Measurements from ENCODE around the gene SMG6.

The SMG6 gene

GRCh38 chr17:2303204-2304188, at the start of gene SMG6, which contains the start of gene SRR:
SMG6 (minus strand) TSS chr17:2303785; CDS start chr17:2303720, 65 bp downstream.
SRR (plus strand) TSS chr17:2303950; CDS start chr17:2315561, 11,611 bp downstream.
- Histone ChIP-seq H3K36me3 (ENCODE audit: insufficient read depth, low read length) (peaks cover 3% of the 10 kb centered on the region; the same call in 1 of the 2 replicates), H3K9me3 (ENCODE audit: control insufficient read depth, insufficient read depth, low read length) (no peaks in the 10 kb centered on the region), H3K9ac (ENCODE audit: low read depth, low read length) (peak within 1 kb of the TSS; percentile 62), H3K4me1 (ENCODE audit: insufficient read depth, low read length) (no peaks in the 10 kb centered on the region)

- Histone ChIP-seq H3K9me3 (ENCODE audit: control insufficient read depth, insufficient read depth, low read length) (no peaks in the 10 kb centered on the region), H3K36me3 (ENCODE audit: insufficient read depth, low read length) (no peaks in the 10 kb centered on the region), H3K9ac (ENCODE audit: low read depth, low read length) (no peak overlapping the region)
Observed at GRCh38 chr17:2351269-2351668, 47.7 kb upstream of the SMG6 start.

GRCh38 chr17:2347805-2348685, 44.5 kb upstream of the SMG6 start:
- peaks cover 11% of the 10 kb centered on the region; the same call in 1 of the 2 replicates for H3K4me1 ChIP-seq (ENCODE audit: insufficient read depth, low read length)
- H3K9ac ChIP-seq (ENCODE audit: low read depth, low read length): peak overlapping the region; percentile 23
- H3K9me3 ChIP-seq (ENCODE audit: control insufficient read depth, insufficient read depth, low read length): no peaks in the 10 kb centered on the region
- H3K36me3 ChIP-seq (ENCODE audit: insufficient read depth, low read length): no peaks in the 10 kb centered on the region

More at GRCh38 chr17:2351269-2351668, 47.7 kb upstream of the SMG6 start:
- H3K4me1 ChIP-seq (ENCODE audit: insufficient read depth, low read length): peaks cover 11% of the 10 kb centered on the region; the same call in 1 of the 2 replicates

GRCh38 chr17:2346475-2346874, 42.9 kb upstream of the SMG6 start:
- Histone ChIP-seq H3K9ac (ENCODE audit: low read depth, low read length) (no peak overlapping the region), H3K9me3 (ENCODE audit: control insufficient read depth, insufficient read depth, low read length) (no peaks in the 10 kb centered on the region), H3K36me3 (ENCODE audit: insufficient read depth, low read length) (no peaks in the 10 kb centered on the region), H3K4me1 (ENCODE audit: insufficient read depth, low read length) (peaks cover 11% of the 10 kb centered on the region; the same call in 1 of the 2 replicates)

GRCh38 chr17:2344528-2344927, 40.9 kb upstream of the SMG6 start:
- H3K9me3 ChIP-seq (ENCODE audit: control insufficient read depth, insufficient read depth, low read length): no peaks in the 10 kb centered on the region
- no peak overlapping the region for H3K9ac ChIP-seq (ENCODE audit: low read depth, low read length)
- H3K4me1 ChIP-seq (ENCODE audit: insufficient read depth, low read length): peaks cover 11% of the 10 kb centered on the region; the same call in 1 of the 2 replicates
- H3K36me3 ChIP-seq (ENCODE audit: insufficient read depth, low read length): no peaks in the 10 kb centered on the region

GRCh38 chr17:2343421-2343820, 39.8 kb upstream of the SMG6 start:
- Histone ChIP-seq H3K36me3 (ENCODE audit: insufficient read depth, low read length) (no peaks in the 10 kb centered on the region), H3K4me1 (ENCODE audit: insufficient read depth, low read length) (peaks cover 8% of the 10 kb centered on the region; the same call in 1 of the 2 replicates), H3K9ac (ENCODE audit: low read depth, low read length) (no peak overlapping the region), H3K9me3 (ENCODE audit: control insufficient read depth, insufficient read depth, low read length) (no peaks in the 10 kb centered on the region)

GRCh38 chr17:2338315-2338657, 34.7 kb upstream of the SMG6 start:
- peaks cover 20% of the 10 kb centered on the region for H3K36me3 ChIP-seq (ENCODE audit: insufficient read depth, low read length)
- no peaks in the 10 kb centered on the region for H3K9me3 ChIP-seq (ENCODE audit: control insufficient read depth, insufficient read depth, low read length)
- H3K4me1 ChIP-seq (ENCODE audit: insufficient read depth, low read length): peaks cover 6% of the 10 kb centered on the region
- H3K9ac ChIP-seq (ENCODE audit: low read depth, low read length): peak overlapping the region; percentile 78; the same call in 1 of the 2 replicates

- Histone ChIP-seq H3K9me3 (ENCODE audit: control insufficient read depth, insufficient read depth, low read length) (no peaks in the 10 kb centered on the region), H3K36me3 (ENCODE audit: insufficient read depth, low read length) (peaks cover 26% of the 10 kb centered on the region)
Observed at GRCh38 chr17:2337544-2338314, 34.1 kb upstream of the SMG6 start.

GRCh38 chr17:2336852-2337543, 33.4 kb upstream of the SMG6 start, which contains the start of gene SGSM2:
SGSM2 (plus strand) TSS chr17:2337501; CDS start chr17:2337689, 188 bp downstream.
- H3K36me3 ChIP-seq (ENCODE audit: insufficient read depth, low read length): peaks cover 31% of the 10 kb centered on the region
- no peaks in the 10 kb centered on the region for H3K9me3 ChIP-seq (ENCODE audit: control insufficient read depth, insufficient read depth, low read length)
- H3K9ac ChIP-seq (ENCODE audit: low read depth, low read length): peak within 1 kb of the TSS; percentile 80
- peaks cover 6% of the 10 kb centered on the region for H3K4me1 ChIP-seq (ENCODE audit: insufficient read depth, low read length)

More at GRCh38 chr17:2337544-2338314, 34.1 kb upstream of the SMG6 start:
- Histone ChIP-seq H3K9ac (ENCODE audit: low read depth, low read length) (peak overlapping the region; percentile 78), H3K4me1 (ENCODE audit: insufficient read depth, low read length) (peaks cover 6% of the 10 kb centered on the region)

- Histone ChIP-seq H3K36me3 (ENCODE audit: insufficient read depth, low read length) (peaks cover 37% of the 10 kb centered on the region), H3K9ac (ENCODE audit: low read depth, low read length) (peak within 1 kb of the TSS; percentile 80), H3K9me3 (ENCODE audit: control insufficient read depth, insufficient read depth, low read length) (no peaks in the 10 kb centered on the region), H3K4me1 (ENCODE audit: insufficient read depth, low read length) (peaks cover 6% of the 10 kb centered on the region)
Observed at GRCh38 chr17:2336215-2336851, 32.7 kb upstream of the SMG6 start, which contains the start of gene TSR1. TSR1 (minus strand) TSS chr17:2336457; CDS start chr17:2336427, 30 bp downstream.

- Histone ChIP-seq H3K9ac (ENCODE audit: low read depth, low read length) (peak overlapping the region; percentile 80), H3K9me3 (ENCODE audit: control insufficient read depth, insufficient read depth, low read length) (no peaks in the 10 kb centered on the region), H3K36me3 (ENCODE audit: insufficient read depth, low read length) (peaks cover 42% of the 10 kb centered on the region), H3K4me1 (ENCODE audit: insufficient read depth, low read length) (peaks cover 6% of the 10 kb centered on the region)
Observed at GRCh38 chr17:2335726-2336214, 32.2 kb upstream of the SMG6 start.

- H3K4me1 ChIP-seq (ENCODE audit: insufficient read depth, low read length): peaks cover 6% of the 10 kb centered on the region; the same call in 1 of the 2 replicates
- H3K36me3 ChIP-seq (ENCODE audit: insufficient read depth, low read length): peaks cover 56% of the 10 kb centered on the region
- no peaks in the 10 kb centered on the region for H3K9me3 ChIP-seq (ENCODE audit: control insufficient read depth, insufficient read depth, low read length)
Observed at GRCh38 chr17:2331303-2331702, 27.7 kb upstream of the SMG6 start.

More at GRCh38 chr17:2331303-2331702, 27.7 kb upstream of the SMG6 start:
- no peak overlapping the region for H3K9ac ChIP-seq (ENCODE audit: low read depth, low read length)

Data from ES-I3 (cell line).